ENCODE data around the gene UNCX.

UNCX gene

GRCh38 chr7:1233333-1234048 lies 819 bp downstream of the UNCX start:
- DNase-seq, result no peak

- no peak for DNase-seq
Measured at GRCh38 chr7:1234049-1234880, 1.6 kb downstream of the UNCX start.

DNA sequence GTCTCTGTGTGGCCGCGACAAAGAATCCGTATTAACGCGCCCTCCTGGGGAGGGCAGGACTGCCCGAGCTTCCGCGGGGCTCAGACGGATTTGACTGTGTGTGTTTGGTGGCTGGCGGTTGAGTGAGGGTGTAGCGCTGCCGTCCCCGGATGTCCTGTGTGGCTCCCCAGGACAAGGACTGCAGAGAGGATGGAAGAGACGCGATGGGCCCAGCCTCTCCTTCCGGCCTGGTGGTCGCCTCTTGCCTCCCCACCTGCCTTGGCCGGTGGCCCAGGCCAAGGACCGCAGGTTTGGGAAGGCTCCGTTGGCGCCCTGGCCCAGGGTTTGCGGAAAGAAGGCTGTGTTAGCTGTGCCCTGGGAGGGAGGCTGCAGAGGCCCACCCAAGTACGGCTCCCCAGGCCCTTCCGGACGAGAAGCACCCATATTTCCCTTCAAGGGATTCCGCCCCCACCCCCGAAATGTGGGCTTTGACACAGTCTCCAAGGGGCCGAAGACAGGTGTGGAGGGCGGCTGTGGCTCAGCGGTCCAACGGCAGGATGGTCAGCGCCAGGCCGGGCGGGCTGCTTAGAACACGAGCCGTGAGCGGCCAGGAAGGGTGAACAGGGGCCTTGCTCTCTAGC lies 2.3 kb downstream of the UNCX start:
- no peak for DNase-seq

GRCh38 chr7:1235501-1236131 lies 2.9 kb downstream of the UNCX start:
- DNase-seq, result no peak

DNA sequence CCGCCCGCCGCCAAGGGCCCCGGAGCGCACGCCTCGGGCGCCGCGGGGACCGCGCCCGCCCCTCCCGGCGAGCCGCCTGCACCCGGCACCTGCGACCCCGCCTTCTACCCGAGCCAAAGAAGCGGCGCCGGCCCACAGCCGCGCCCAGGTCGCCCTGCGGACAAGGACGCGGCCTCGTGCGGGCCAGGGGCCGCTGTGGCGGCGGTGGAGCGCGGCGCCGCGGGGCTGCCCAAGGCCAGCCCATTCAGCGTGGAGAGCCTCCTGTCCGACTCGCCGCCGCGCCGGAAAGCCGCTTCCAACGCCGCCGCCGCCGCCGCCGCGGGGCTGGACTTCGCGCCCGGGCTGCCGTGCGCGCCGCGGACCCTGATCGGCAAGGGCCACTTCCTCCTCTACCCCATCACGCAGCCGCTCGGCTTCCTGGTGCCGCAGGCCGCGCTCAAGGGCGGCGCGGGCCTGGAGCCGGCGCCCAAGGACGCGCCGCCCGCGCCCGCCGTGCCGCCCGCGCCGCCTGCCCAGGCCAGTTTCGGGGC lies 3.5 kb downstream of the UNCX start:
- no peak for DNase-seq

DNA sequence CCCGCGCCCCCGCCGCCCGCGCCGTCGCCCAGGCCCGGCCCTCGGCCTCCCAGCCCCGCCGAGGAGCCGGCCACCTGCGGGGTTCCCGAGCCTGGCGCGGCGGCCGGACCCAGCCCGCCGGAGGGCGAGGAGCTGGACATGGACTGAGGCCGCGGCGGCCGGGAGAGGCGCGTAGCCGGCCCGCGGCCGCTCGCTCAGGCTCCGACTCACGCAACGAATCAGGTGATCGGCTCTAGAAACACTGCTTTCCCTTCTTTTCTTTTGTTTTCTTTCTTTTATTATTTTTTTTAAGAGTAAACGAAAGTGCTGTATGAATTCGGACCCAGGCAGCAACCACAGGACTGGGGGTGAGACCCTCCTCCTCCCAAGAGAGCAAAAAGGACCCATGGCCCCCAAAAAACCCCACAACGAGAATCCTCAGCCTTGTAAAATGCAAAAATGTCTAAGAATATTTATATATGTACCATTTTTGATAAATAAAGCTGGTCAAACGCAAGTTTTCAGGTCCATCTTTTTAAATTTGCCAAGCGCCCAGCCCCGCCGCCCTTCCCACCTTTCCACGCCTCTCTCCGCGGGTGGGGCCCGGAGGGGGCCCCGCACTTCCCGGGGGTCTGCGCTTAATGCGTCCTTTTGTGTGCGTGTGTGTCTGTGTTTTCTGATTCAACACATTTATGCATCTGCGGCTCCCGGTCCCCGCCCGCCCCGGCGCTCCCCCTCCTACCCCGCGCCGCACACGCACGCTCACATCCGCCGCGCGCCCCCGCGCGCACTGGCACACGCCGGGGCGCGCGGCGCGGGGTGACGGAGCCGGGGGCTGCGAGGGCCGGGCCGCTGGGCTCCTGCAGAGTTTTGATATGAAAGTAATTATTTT lies 4.4 kb downstream of the UNCX start:
- no peak for DNase-seq

DNA sequence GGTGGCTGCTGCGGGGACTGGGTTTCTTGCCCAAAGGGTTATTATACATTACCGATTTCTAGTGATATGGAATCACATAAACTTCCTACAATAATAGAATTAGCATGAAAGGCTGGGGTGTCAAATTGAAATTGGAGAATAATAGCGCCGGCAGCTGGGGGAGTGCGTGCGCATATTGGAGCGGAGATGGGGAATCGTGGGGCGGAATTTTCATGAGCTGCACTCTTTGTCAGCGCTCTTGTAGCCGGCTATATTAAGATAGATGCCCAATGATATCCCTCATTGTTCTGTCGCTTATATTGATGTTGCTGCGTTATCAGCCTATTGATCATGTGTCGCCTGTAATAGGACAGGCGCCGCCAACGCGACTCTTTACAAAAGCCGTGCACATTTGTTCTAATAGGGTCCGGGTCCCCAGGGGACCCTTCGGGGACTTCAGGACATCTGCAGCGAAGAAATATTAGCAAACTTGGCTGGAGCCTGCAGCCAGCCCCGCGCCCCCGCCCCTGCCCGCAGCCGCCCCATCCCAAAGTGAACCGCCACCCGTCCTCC lies 5.1 kb downstream of the UNCX start:
- no peak for DNase-seq

DNA sequence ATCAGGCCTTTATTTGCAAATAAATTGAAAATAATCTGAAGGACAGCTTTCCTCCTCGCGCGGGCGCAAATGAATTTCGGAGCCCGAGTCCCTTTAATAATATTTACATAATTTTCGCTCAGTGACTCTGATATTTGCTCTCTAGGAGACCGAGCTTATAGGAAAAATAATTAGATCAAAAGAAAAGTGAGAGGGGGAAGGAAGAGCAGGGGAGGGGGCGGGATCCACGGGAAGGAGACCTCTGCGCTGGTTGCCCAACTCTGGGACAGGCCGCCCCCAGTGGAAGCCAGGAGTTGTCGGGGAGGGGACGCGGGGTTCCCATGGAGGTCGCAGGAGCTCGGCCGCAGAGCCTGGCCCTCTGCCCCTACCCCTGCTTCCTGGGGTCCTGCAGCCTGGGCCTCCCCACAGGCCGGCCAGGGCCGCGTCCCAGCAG lies 5.8 kb downstream of the UNCX start:
- DNase-seq, result no peak

- DNase-seq, result no peak
Measured at GRCh38 chr7:1238931-1239802, 6.5 kb downstream of the UNCX start.

DNA sequence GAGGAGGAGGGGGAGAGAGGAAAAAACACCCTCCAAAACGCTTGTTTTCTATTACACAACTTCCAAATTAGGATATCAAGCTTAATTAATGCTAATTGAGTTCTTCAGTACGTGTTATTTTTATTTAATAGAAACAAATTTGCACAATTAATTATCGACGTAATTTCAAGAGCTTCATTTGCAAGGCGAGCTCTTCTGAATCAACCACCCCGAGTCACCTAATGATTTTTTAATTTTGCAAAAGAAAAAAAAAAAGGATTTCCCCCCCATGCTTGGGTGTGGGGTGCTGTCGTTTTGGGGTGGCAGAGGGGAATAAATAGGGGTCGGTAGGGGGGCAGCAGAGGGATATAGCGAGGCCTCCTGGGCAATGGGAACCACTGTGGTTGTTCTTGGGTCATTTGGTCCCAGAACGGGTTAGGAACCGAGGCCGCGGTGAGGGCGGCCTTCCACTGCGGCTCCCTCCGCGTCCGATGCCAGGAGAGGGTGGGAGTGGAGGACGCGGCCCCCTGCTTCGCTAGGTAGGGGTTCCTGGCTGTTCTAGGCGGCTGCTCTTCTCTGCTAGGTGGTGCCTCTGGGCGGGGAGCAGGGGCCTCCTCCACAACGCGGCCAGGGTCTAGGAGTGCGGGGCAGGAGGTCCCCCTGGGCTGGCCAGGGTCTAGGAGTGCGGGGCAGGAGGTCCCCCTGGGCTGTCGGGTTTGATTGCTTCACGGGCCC lies 7.3 kb downstream of the UNCX start:
- DNase-seq, result no peak

GRCh38 chr7:1240517-1241257 lies 8.0 kb downstream of the UNCX start:
- no peak for DNase-seq

DNA sequence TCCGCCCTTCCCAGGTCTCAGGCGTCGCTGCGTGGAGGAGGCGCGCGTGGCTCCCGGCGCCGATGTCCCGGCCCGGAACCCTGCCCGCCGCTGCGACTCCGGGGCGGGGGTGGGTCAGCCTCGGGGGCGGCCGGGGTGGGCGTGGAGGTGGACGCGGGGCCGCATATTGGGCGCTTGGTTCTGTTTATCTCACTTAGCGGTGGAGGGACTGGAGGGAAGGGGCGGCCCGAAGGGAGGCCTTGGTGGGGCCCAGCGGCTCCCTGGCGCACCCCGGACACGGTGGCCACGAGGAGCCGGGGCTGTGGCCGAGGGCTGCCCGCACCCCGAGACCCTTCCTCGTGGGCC lies 8.6 kb downstream of the UNCX start:
- no peak for DNase-seq

GRCh38 chr7:1241603-1242255 lies 9.1 kb downstream of the UNCX start:
- DNase-seq, result no peak

DNA sequence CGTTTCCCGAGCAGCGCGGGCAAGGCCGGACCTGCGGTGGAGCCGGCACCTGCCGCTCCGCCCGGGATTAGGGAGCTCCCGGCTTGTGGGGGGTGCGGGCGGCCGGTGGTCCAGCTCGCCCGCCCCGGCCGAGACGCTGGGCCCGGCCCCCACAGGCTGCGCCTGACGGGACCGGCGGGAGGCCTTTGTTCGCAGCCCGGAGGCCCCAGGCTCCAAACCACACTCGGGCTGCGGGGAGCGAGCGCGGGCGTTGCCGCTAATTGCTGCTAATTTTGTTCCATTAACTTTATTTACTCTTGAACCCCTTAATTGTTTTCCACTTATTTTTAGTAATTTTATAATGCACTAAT lies 9.6 kb downstream of the UNCX start:
- DNase-seq, result no peak

- no peak for DNase-seq
Measured at GRCh38 chr7:1242606-1243289, 10.1 kb downstream of the UNCX start.

GRCh38 chr7:1243290-1243963 lies 10.8 kb downstream of the UNCX start:
- DNase-seq, result no peak

- no peak for DNase-seq
Measured at GRCh38 chr7:1243964-1244416, 11.3 kb downstream of the UNCX start.

All from activated CD4-positive, alpha-beta T cell treated with anti-CD3 and anti-CD28 coated beads for 4 hours (primary cell).